Mononuclear cell (primary cell): ENCODE results near the gene ITGB1BP2. TPM values are rescaled to one million over a fixed set of nuclear protein-coding genes. Genes with fewer than 3 reads are reported as not detected.
"Not testable (repeated sequence)": the region's sequence is repeated elsewhere in the genome, so short reads cannot be mapped to it uniquely, and the experiment has no call there.

Experiments
- H3K27me3 ChIP-seq: 2 replicates; pipeline ENCODE4 v1.6.0; 2011; ENCODE audit warnings: low read length, control low read depth; ENCODE audit not compliant: insufficient read depth
- H3K4me1 ChIP-seq: 2 replicates; pipeline ENCODE4 v1.5.1; 2011; ENCODE audit warnings: mild to moderate bottlenecking, low read length, control low read depth; ENCODE audit not compliant: insufficient read depth
- H3K4me3 ChIP-seq: 2 replicates; pipeline ENCODE4 v1.5.1; 2011; ENCODE audit warnings: mild to moderate bottlenecking, low read length, moderate library complexity
- H3K9me3 ChIP-seq: 2 replicates; pipeline ENCODE4 v1.5.1; 2011; ENCODE audit warnings: low read depth, mild to moderate bottlenecking, control low read depth, low read length
- total RNA-seq: library from RNA; depleted of rRNA; stranded (reverse); fragments of >200 nt; gene quantifications from one replicate; pipeline ENCODE4 v1.2.3, GENCODE V29; 2012

The ITGB1BP2 gene
- 0.84 TPM for total RNA-seq

- Histone ChIP-seq H3K9me3 (no peaks in the 10 kb centered on the region), H3K4me1 (peaks cover 11% of the 10 kb centered on the region), H3K4me3 (no peak within 1 kb of the TSS), H3K27me3 (no peaks in the 10 kb centered on the region)
These were observed at the start of gene ITGB1BP2 for GRCh38 chrX:71301195-71301924. Gene ITGB1BP2 (plus strand): TSS chrX:71301750. CDS start chrX:71301807, 57 bp downstream.

- Histone ChIP-seq H3K4me3 (no peak overlapping the region), H3K4me1 (peaks cover 22% of the 10 kb centered on the region), H3K9me3 (no peaks in the 10 kb centered on the region), H3K27me3 (no peaks in the 10 kb centered on the region)
These were observed 49.3 kb upstream of the ITGB1BP2 start for GRCh38 chrX:71252221-71252620.

GRCh38 chrX:71253253-71254091, 48.1 kb upstream of the ITGB1BP2 start:
- Histone ChIP-seq H3K4me1 (peaks cover 22% of the 10 kb centered on the region), H3K4me3 (peak overlapping the region; percentile 65), H3K27me3 (no peaks in the 10 kb centered on the region)

GRCh38 chrX:71254092-71254963, 47.2 kb upstream of the ITGB1BP2 start, which contains the start of gene ZMYM3:
Gene ZMYM3 (minus strand): TSS chrX:71254140. CDS start chrX:71253255, 885 bp downstream.
- peak within 1 kb of the TSS; percentile 65 for H3K4me3 ChIP-seq
- no peaks in the 10 kb centered on the region for H3K9me3 ChIP-seq
- H3K27me3 ChIP-seq: no peaks in the 10 kb centered on the region
- peaks cover 22% of the 10 kb centered on the region for H3K4me1 ChIP-seq

More at GRCh38 chrX:71253253-71254091, 48.1 kb upstream of the ITGB1BP2 start:
- no peaks in the 10 kb centered on the region for H3K9me3 ChIP-seq

GRCh38 chrX:71256051-71256450, 45.5 kb upstream of the ITGB1BP2 start:
- H3K27me3 ChIP-seq: no peaks in the 10 kb centered on the region
- no peaks in the 10 kb centered on the region for H3K9me3 ChIP-seq
- H3K4me1 ChIP-seq: peaks cover 22% of the 10 kb centered on the region
- no peak overlapping the region for H3K4me3 ChIP-seq

GRCh38 chrX:71256856-71257255, 44.7 kb upstream of the ITGB1BP2 start:
- Histone ChIP-seq H3K9me3 (no peaks in the 10 kb centered on the region), H3K4me1 (peaks cover 18% of the 10 kb centered on the region), H3K4me3 (no peak overlapping the region), H3K27me3 (no peaks in the 10 kb centered on the region)

GRCh38 chrX:71268624-71269023, 32.9 kb upstream of the ITGB1BP2 start:
- not testable (repeated sequence) for H3K27me3 ChIP-seq, H3K4me3 ChIP-seq, H3K9me3 ChIP-seq, H3K4me1 ChIP-seq

- no peaks in the 10 kb centered on the region for H3K9me3 ChIP-seq
- no peaks in the 10 kb centered on the region for H3K27me3 ChIP-seq
- no peak overlapping the region for H3K4me3 ChIP-seq
- no peaks in the 10 kb centered on the region for H3K4me1 ChIP-seq
These were observed 31.7 kb upstream of the ITGB1BP2 start for GRCh38 chrX:71269801-71270395.

GRCh38 chrX:71272313-71272712, 29.2 kb upstream of the ITGB1BP2 start:
- not testable (repeated sequence) for H3K9me3 ChIP-seq, H3K4me3 ChIP-seq, H3K27me3 ChIP-seq, H3K4me1 ChIP-seq

- H3K9me3 ChIP-seq, H3K4me3 ChIP-seq, H3K4me1 ChIP-seq, H3K27me3 ChIP-seq: not testable (repeated sequence)
These were observed 20.2 kb upstream of the ITGB1BP2 start for GRCh38 chrX:71281300-71281699.

GRCh38 chrX:71282514-71283402, 18.8 kb upstream of the ITGB1BP2 start:
- peak overlapping the region; percentile 78 for H3K4me3 ChIP-seq
- H3K4me1 ChIP-seq: peaks cover 8% of the 10 kb centered on the region
- H3K9me3 ChIP-seq: no peaks in the 10 kb centered on the region
- no peaks in the 10 kb centered on the region for H3K27me3 ChIP-seq

GRCh38 chrX:71283403-71284143, 18.0 kb upstream of the ITGB1BP2 start, which contains the start of gene NONO:
Gene NONO (plus strand): TSS chrX:71283635. CDS start chrX:71290638, 7,003 bp downstream.
- Histone ChIP-seq H3K27me3 (no peaks in the 10 kb centered on the region), H3K9me3 (no peaks in the 10 kb centered on the region), H3K4me3 (peak within 1 kb of the TSS; percentile 78), H3K4me1 (peaks cover 14% of the 10 kb centered on the region)

GRCh38 chrX:71285929-71286328, 15.6 kb upstream of the ITGB1BP2 start:
- Histone ChIP-seq H3K27me3 (no peaks in the 10 kb centered on the region), H3K9me3 (no peaks in the 10 kb centered on the region), H3K4me1 (peaks cover 14% of the 10 kb centered on the region), H3K4me3 (no peak overlapping the region)
